Chondrocyte (in vitro differentiated cells): ENCODE results near the gene RAB27A. TPM values are rescaled to one million over a fixed set of nuclear protein-coding genes. Genes with fewer than 3 reads are reported as not detected.
"Not testable (repeated sequence)": the region's sequence is repeated elsewhere in the genome, so short reads cannot be mapped to it uniquely, and the experiment has no call there.

Source experiments
- DNase-seq: peaks from one replicate; pipeline ENCODE4 v3.0.0; 2021; ENCODE audit warnings: mixed read lengths, low spot score
- H3K27ac Mint-ChIP-seq: one replicate; pipeline ENCODE4 v1.8.0; 2021; ENCODE audit warnings: mild to moderate bottlenecking, moderate library complexity, mixed read lengths; ENCODE audit not compliant: unreplicated experiment
- H3K27me3 Mint-ChIP-seq: 2 replicates; pipeline ENCODE4 v1.8.0; 2021; ENCODE audit warnings: low read depth, mixed read lengths
- H3K36me3 Mint-ChIP-seq: 2 replicates; pipeline ENCODE4 v1.8.0; 2021; ENCODE audit warnings: low read depth, mixed read lengths
- H3K4me1 Mint-ChIP-seq: 2 replicates; pipeline ENCODE4 v1.8.0; 2021; ENCODE audit warnings: low read depth, mild to moderate bottlenecking, mixed read lengths
- H3K4me3 Mint-ChIP-seq: one replicate; pipeline ENCODE4 v1.8.0; 2021; ENCODE audit warnings: mild to moderate bottlenecking, moderate library complexity, mixed read lengths; ENCODE audit not compliant: unreplicated experiment
- H3K9me3 Mint-ChIP-seq: 2 replicates; pipeline ENCODE4 v1.8.0; 2021; ENCODE audit warnings: low read depth, mixed read lengths
- CTCF ChIP-seq: fragments of 200-600 bp; sonication (generic); IDR thresholded peaks from 2 replicates; pipeline ENCODE4 v1.5.0; 2021; ENCODE audit warnings: antibody characterized with exemption, mild to moderate bottlenecking, moderate library complexity
- total RNA-seq: library from RNA; stranded (reverse); gene quantifications from 3 replicates; pipeline ENCODE4 v1.2.1, GENCODE V29; 2021

The RAB27A gene
- total RNA-seq, 1 donor from 2014 or later = 16.8 TPM

GRCh38 chr15:55297315-55297714 is 7.7 kb upstream of the RAB27A start:
- no peak for TF ChIP-seq CTCF
- Mint-ChIP-seq H3K9me3 (no peaks in the 10 kb centered on the region), H3K4me3 (no peak overlapping the region), H3K4me1 (no peaks in the 10 kb centered on the region), H3K27me3 (no peaks in the 10 kb centered on the region), H3K36me3 (no peaks in the 10 kb centered on the region), H3K27ac (no peak overlapping the region)
- DNase-seq = no peak

- H3K27me3 Mint-ChIP-seq = no peaks in the 10 kb centered on the region
- H3K27ac Mint-ChIP-seq = peak overlapping the region; percentile 84
- H3K4me3 Mint-ChIP-seq = peak overlapping the region; percentile 76
- H3K4me1 Mint-ChIP-seq = peaks cover 14% of the 10 kb centered on the region
- peak; percentile 98 for TF ChIP-seq CTCF
- DNase-seq = no peak
- H3K9me3 Mint-ChIP-seq = no peaks in the 10 kb centered on the region
- no peaks in the 10 kb centered on the region for H3K36me3 Mint-ChIP-seq
Measured at GRCh38 chr15:55290528-55291057, 980 bp upstream of the RAB27A start.

GRCh38 chr15:55289011-55289745 is 435 bp downstream of the RAB27A start:
- no peak for TF ChIP-seq CTCF
- Mint-ChIP-seq H3K4me1 (peaks cover 14% of the 10 kb centered on the region), H3K27ac (peak overlapping the region; percentile 82), H3K9me3 (no peaks in the 10 kb centered on the region), H3K4me3 (peak overlapping the region; percentile 86), H3K27me3 (no peaks in the 10 kb centered on the region), H3K36me3 (no peaks in the 10 kb centered on the region)
- DNase-seq = no peak

GRCh38 chr15:55288006-55288717 is 1.5 kb downstream of the RAB27A start:
- TF ChIP-seq CTCF = no peak
- no peak for DNase-seq
- H3K27ac Mint-ChIP-seq = peak overlapping the region; percentile 32
- H3K9me3 Mint-ChIP-seq = no peaks in the 10 kb centered on the region
- H3K36me3 Mint-ChIP-seq = no peaks in the 10 kb centered on the region
- peaks cover 14% of the 10 kb centered on the region for H3K4me1 Mint-ChIP-seq
- peak overlapping the region; percentile 42 for H3K4me3 Mint-ChIP-seq
- no peaks in the 10 kb centered on the region for H3K27me3 Mint-ChIP-seq

- DNase-seq, H3K9me3 Mint-ChIP-seq, H3K27me3 Mint-ChIP-seq: not testable (repeated sequence)
Measured at GRCh38 chr15:55286442-55287189, 3.0 kb downstream of the RAB27A start.

More at GRCh38 chr15:55286442-55287189, 3.0 kb downstream of the RAB27A start:
- peaks cover 25% of the 10 kb centered on the region for H3K4me1 Mint-ChIP-seq
- not testable (repeated sequence) for H3K36me3 Mint-ChIP-seq, H3K4me3 Mint-ChIP-seq, H3K27ac Mint-ChIP-seq
